Neural cell (in vitro differentiated cells): ENCODE results near the gene SURF6. TPM values are rescaled to one million over a fixed set of nuclear protein-coding genes. Genes with fewer than 3 reads are reported as not detected.

Experiments
- H2AFZ ChIP-seq: fragments of 200-600, 300-800 bp; sonication (generic), shearing (Covaris generic); 2 replicates; pipeline ENCODE4 v1.6.0; 2014; ENCODE audit warnings: low read depth, mild to moderate bottlenecking, antibody characterized with exemption, low read length, moderate library complexity
- H3F3A ChIP-seq: fragments of 200-600 bp; shearing (Covaris generic); 2 replicates; pipeline ENCODE4 v1.6.1; 2016; ENCODE audit warnings: mild to moderate bottlenecking, moderate library complexity, mixed read lengths, antibody characterized with exemption, low read length; ENCODE audit not compliant: insufficient read depth, poor library complexity, severe bottlenecking
- H3K27ac ChIP-seq: fragments of 200-600, 300-800 bp; sonication (generic), shearing (Covaris generic); 2 replicates; pipeline ENCODE4 v1.5.1; 2014; ENCODE audit warnings: mild to moderate bottlenecking, low read length, moderate library complexity
- H3K27me3 ChIP-seq: fragments of 300-800, 200-600 bp; sonication (generic), shearing (Covaris generic); 2 replicates; pipeline ENCODE4 v1.6.0; 2014; ENCODE audit warnings: mild to moderate bottlenecking, low read depth, low read length, moderate library complexity; ENCODE audit not compliant: insufficient read depth
- H3K36me3 ChIP-seq: fragments of 300-800, 200-600 bp; sonication (generic), shearing (Covaris generic); 2 replicates; pipeline ENCODE4 v1.5.1; 2014; ENCODE audit warnings: mild to moderate bottlenecking, antibody characterized with exemption, low read length, moderate library complexity; ENCODE audit not compliant: insufficient read depth
- H3K4me2 ChIP-seq: fragments of 300-800, 200-600 bp; sonication (generic), shearing (Covaris generic); 2 replicates; pipeline ENCODE4 v1.6.0; 2014; ENCODE audit warnings: mild to moderate bottlenecking, low read length
- H3K4me3 ChIP-seq: fragments of 300-800, 200-600 bp; sonication (generic), shearing (Covaris generic); 2 replicates; pipeline ENCODE4 v1.5.1; 2014; ENCODE audit warnings: mild to moderate bottlenecking, low read length, moderate library complexity
- H3K79me2 ChIP-seq: fragments of 200-600 bp; shearing (Covaris generic); replicated peaks from 2 replicates; pipeline ENCODE4 v1.6.0; 2014; ENCODE audit warnings: mild to moderate bottlenecking, low read length, moderate library complexity; ENCODE audit not compliant: insufficient read depth
- H3K9ac ChIP-seq: fragments of 300-800, 200-600 bp; sonication (generic), shearing (Covaris generic); 2 replicates; pipeline ENCODE4 v1.6.1; 2016; ENCODE audit warnings: mild to moderate bottlenecking, low read length, mixed read lengths
- H3K9me2 ChIP-seq: fragments of 200-600 bp; shearing (Covaris generic); 2 replicates; pipeline ENCODE4 v1.6.1; 2016; ENCODE audit warnings: mild to moderate bottlenecking, low read length, mixed read lengths; ENCODE audit not compliant: insufficient read depth
- H3K9me3 ChIP-seq: fragments of 200-600, 300-800 bp; sonication (generic), shearing (Covaris generic); 2 replicates; pipeline ENCODE4 v1.6.1; 2016; ENCODE audit warnings: mild to moderate bottlenecking, mixed run types, low read length, moderate library complexity, mixed read lengths
- H4K20me1 ChIP-seq: fragments of 200-600 bp; shearing (Covaris generic); 2 replicates; pipeline ENCODE4 v1.6.1; 2016; ENCODE audit warnings: mild to moderate bottlenecking, mixed run types; ENCODE audit not compliant: insufficient read depth
- EP300 ChIP-seq: fragments of 450-650 bp; conservative IDR thresholded peaks from 2 replicates; pipeline ENCODE4 v1.6.1; 2014; ENCODE audit warnings: antibody characterized with exemption, mild to moderate bottlenecking, moderate library complexity; ENCODE audit not compliant: poor library complexity, severe bottlenecking
- EZH2 ChIP-seq: fragments of 200-600, 300-800 bp; shearing (Covaris generic), sonication (generic); IDR thresholded peaks from 2 replicates; pipeline ENCODE4 v1.6.1; 2014; ENCODE audit warnings: antibody characterized with exemption, low read length, borderline replicate concordance, mild to moderate bottlenecking; ENCODE audit not compliant: insufficient read depth, poor library complexity, severe bottlenecking
- MXI1 ChIP-seq: fragments of 450-650 bp; conservative IDR thresholded peaks from 2 replicates; pipeline ENCODE4 v1.6.1; 2014; ENCODE audit warnings: antibody characterized with exemption, mild to moderate bottlenecking; ENCODE audit not compliant: poor library complexity, severe bottlenecking
- POLR2AphosphoS5 ChIP-seq: IDR thresholded peaks from 2 replicates; pipeline ENCODE4 v1.6.1; 2012
- RAD21 ChIP-seq: fragments of 450-650 bp; conservative IDR thresholded peaks from 2 replicates; pipeline ENCODE4 v1.6.1; 2014; ENCODE audit warnings: antibody characterized with exemption, mild to moderate bottlenecking, moderate library complexity
- SMC3 ChIP-seq: fragments of 450-650 bp; conservative IDR thresholded peaks from 2 replicates; pipeline ENCODE4 v1.6.1; 2014; ENCODE audit warnings: antibody characterized with exemption, mild to moderate bottlenecking, moderate library complexity; ENCODE audit not compliant: poor library complexity
- TAF1 ChIP-seq: IDR thresholded peaks from 2 replicates; pipeline ENCODE4 v1.6.1; 2012; ENCODE audit warnings: low read depth
- polyA minus RNA-seq: library from RNA; depleted of rRNA, polyadenylated mRNA; stranded (reverse); fragments of >200 nt; gene quantifications from 2 replicates; pipeline ENCODE4 v1.2.3, GENCODE V29; 2014
- polyA plus RNA-seq: library from polyadenylated mRNA; depleted of rRNA; stranded (reverse); fragments of >200 nt; gene quantifications from 2 replicates; pipeline ENCODE4 v1.2.3, GENCODE V29; 2014
- TF ChIP-seq, protein P1 (sequence below): IDR thresholded peaks from 2 replicates; pipeline ENCODE4 v1.6.1; 2012; ENCODE audit warnings: borderline replicate concordance
- TF ChIP-seq, protein P2 (sequence below): fragments of 450-650 bp; IDR thresholded peaks from 2 replicates; pipeline ENCODE4 v1.5.1; 2014; ENCODE audit warnings: antibody characterized with exemption, mild to moderate bottlenecking, moderate library complexity; ENCODE audit not compliant: poor library complexity, severe bottlenecking

SURF6 gene
- polyA plus RNA-seq, result 20.7 and 21.8 TPM in 2 replicates
- 28.9 and 31.9 TPM in 2 replicates for polyA minus RNA-seq

DNA sequence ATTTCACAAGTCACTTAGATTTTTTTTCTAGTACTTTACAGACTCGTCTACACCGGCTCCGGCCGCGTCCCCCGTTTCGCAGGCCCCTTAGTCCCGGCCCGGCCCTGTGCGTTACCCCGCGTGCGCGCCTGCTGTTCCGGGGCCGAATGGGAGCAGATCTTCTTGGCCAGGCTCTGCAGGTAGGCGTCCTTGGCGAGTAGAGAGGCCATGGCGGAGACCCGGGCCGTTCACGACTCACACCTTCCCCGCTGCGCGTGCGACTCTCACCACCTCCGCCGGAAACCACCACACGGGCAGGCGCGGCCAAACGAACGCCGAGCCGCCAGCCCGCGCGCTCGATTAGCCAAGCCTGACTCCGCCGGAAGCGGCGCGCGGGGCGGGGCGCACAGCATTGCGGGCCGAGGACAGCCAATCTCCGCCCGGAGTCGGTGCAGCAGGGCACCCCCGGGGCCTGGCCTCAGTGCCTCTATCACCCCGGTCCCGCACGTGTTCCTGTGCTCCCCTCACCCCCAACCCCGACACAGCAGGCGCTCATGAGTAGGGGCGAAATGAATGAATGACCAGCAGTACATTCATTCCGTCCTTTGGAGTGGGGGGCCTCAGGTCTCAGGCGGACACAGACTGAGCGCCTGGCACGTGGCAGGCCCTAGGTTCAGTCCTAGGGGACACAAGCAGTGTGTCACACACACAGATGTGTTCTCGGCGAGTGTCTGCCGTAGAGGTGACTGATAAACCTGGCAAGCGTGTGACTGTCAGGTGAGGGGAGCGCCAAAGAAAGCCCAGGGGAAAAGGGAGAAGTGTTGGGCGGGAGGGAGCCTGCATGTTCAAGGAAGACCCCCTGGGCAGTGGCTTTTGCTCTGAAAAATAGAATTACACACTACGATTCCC is at the start of gene SURF6:
TSS of gene SURF6 (minus strand) at position 265 of the 888 bp plus-strand sequence. CDS start at position 209, 56 bp downstream.
- H3F3A ChIP-seq, result no peaks in the 10 kb centered on the region
- no peaks in the 10 kb centered on the region for H3K9me2 ChIP-seq
- peak within 1 kb of the TSS; percentile 72 for H3K27ac ChIP-seq
- H3K36me3 ChIP-seq, result no peaks in the 10 kb centered on the region
- no peaks in the 10 kb centered on the region for H3K9me3 ChIP-seq
- no peaks in the 10 kb centered on the region for H4K20me1 ChIP-seq
- peak within 1 kb of the TSS; percentile 71 for H3K9ac ChIP-seq
- H3K4me2 ChIP-seq, result peak within 1 kb of the TSS; percentile 85
- H2AFZ ChIP-seq, result peak within 1 kb of the TSS; percentile 66
- peak within 1 kb of the TSS; percentile 90 for H3K4me3 ChIP-seq
- TF ChIP-seq MXI1, result peak; percentile 98
- TF ChIP-seq, protein P1, sequence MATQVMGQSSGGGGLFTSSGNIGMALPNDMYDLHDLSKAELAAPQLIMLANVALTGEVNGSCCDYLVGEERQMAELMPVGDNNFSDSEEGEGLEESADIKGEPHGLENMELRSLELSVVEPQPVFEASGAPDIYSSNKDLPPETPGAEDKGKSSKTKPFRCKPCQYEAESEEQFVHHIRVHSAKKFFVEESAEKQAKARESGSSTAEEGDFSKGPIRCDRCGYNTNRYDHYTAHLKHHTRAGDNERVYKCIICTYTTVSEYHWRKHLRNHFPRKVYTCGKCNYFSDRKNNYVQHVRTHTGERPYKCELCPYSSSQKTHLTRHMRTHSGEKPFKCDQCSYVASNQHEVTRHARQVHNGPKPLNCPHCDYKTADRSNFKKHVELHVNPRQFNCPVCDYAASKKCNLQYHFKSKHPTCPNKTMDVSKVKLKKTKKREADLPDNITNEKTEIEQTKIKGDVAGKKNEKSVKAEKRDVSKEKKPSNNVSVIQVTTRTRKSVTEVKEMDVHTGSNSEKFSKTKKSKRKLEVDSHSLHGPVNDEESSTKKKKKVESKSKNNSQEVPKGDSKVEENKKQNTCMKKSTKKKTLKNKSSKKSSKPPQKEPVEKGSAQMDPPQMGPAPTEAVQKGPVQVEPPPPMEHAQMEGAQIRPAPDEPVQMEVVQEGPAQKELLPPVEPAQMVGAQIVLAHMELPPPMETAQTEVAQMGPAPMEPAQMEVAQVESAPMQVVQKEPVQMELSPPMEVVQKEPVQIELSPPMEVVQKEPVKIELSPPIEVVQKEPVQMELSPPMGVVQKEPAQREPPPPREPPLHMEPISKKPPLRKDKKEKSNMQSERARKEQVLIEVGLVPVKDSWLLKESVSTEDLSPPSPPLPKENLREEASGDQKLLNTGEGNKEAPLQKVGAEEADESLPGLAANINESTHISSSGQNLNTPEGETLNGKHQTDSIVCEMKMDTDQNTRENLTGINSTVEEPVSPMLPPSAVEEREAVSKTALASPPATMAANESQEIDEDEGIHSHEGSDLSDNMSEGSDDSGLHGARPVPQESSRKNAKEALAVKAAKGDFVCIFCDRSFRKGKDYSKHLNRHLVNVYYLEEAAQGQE, result no peak
- TF ChIP-seq, protein P2, sequence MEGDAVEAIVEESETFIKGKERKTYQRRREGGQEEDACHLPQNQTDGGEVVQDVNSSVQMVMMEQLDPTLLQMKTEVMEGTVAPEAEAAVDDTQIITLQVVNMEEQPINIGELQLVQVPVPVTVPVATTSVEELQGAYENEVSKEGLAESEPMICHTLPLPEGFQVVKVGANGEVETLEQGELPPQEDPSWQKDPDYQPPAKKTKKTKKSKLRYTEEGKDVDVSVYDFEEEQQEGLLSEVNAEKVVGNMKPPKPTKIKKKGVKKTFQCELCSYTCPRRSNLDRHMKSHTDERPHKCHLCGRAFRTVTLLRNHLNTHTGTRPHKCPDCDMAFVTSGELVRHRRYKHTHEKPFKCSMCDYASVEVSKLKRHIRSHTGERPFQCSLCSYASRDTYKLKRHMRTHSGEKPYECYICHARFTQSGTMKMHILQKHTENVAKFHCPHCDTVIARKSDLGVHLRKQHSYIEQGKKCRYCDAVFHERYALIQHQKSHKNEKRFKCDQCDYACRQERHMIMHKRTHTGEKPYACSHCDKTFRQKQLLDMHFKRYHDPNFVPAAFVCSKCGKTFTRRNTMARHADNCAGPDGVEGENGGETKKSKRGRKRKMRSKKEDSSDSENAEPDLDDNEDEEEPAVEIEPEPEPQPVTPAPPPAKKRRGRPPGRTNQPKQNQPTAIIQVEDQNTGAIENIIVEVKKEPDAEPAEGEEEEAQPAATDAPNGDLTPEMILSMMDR, result no peak
- peak; percentile 90 for TF ChIP-seq POLR2AphosphoS5
- peak; percentile 35 for TF ChIP-seq SMC3
- peak; percentile 6 for TF ChIP-seq TAF1
- no peak for TF ChIP-seq EZH2
- peak; percentile 63 for TF ChIP-seq EP300
- peak; percentile 39 for TF ChIP-seq RAD21
- peaks cover 14% of the 10 kb centered on the region for H3K79me2 ChIP-seq
- H3K27me3 ChIP-seq, result no peaks in the 10 kb centered on the region

DNA sequence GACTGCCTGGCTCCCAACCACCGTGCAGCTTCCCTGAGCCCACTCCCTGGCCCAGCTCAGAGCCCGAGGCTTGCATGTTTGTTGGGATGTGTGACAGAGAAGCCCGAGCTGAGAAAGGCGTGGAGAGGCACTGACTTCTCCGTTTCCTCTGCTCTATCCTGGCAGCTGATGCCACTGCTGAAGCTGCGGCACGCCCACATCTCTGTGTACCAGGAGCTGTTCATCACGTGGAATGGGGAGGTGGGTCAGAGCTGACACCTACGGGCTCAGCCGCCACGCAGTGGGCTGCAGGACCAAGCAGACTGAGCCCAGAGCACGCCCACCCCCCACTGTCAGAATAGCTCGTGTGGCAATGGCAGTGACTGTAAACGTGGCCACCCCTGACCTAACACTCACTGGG is 49.5 kb upstream of the SURF6 start:
- H4K20me1 ChIP-seq, result no peaks in the 10 kb centered on the region
- H3K27ac ChIP-seq, result no peak overlapping the region

More for the DNA sequence above, 49.5 kb upstream of the SURF6 start:
- Histone ChIP-seq H3K9me2 (no peaks in the 10 kb centered on the region), H3K27me3 (no peaks in the 10 kb centered on the region), H3K4me2 (no peak overlapping the region), H3K9me3 (no peaks in the 10 kb centered on the region), H3K36me3 (no peaks in the 10 kb centered on the region), H3K79me2 (no peaks in the 10 kb centered on the region), H3K9ac (no peak overlapping the region), H3K4me3 (no peak overlapping the region), H2AFZ (no peak overlapping the region), H3F3A (no peaks in the 10 kb centered on the region)
- TF ChIP-seq, protein P1, result no peak
- TF ChIP-seq RAD21, result no peak
- no peak for TF ChIP-seq POLR2AphosphoS5
- no peak for TF ChIP-seq MXI1
- no peak for TF ChIP-seq SMC3
- no peak for TF ChIP-seq TAF1
- TF ChIP-seq, protein P2, result no peak
- no peak for TF ChIP-seq EZH2
- TF ChIP-seq EP300, result no peak
